Lower leg skin (tissue), 4 donors: ENCODE data around the gene HFE. TPM values are rescaled to one million over a fixed set of nuclear protein-coding genes. Genes with fewer than 3 reads are reported as not detected.

Experiments used
- DNase-seq, 2 donors: peaks; one replicate each; pipeline ENCODE4 v3.0.0-alpha.2; 2019; ENCODE audit warnings: low spot score in 2 of 2
- H3K4me3 ChIP-seq: fragments of 200-600 bp; sonication (generic); 2 replicates; pipeline ENCODE4 v1.5.1; 2017; ENCODE audit warnings: mild to moderate bottlenecking, low read depth; ENCODE audit not compliant: poor library complexity, severe bottlenecking
- CTCF ChIP-seq, 3 donors: fragments of 450-650 bp; IDR thresholded peaks; one replicate each; pipeline ENCODE4 v1.5.1; 2016; ENCODE audit warnings: antibody characterized with exemption in 3 of 3, mild to moderate bottlenecking in 3 of 3, moderate library complexity in 2 of 3
- POLR2A ChIP-seq, 2 donors: fragments of 450-650 bp; IDR thresholded peaks; one replicate each; pipeline ENCODE4 v1.6.1; 2016 to 2017; ENCODE audit warnings: antibody characterized with exemption in 2 of 2, mild to moderate bottlenecking in 1 of 2, moderate library complexity in 1 of 2
- WGBS, 2 donors: methylation state at CpG; one replicate each; pipeline ENCODE4 v1.1.5; 2018; 5-methylcytosine and 5-hydroxymethylcytosine counted together
- intact Hi-C: fragments of 100-400 bp; cut with DNase I; formaldehyde crosslinking; loops from one replicate; pipeline ENCODE4 v1.15.0; 2023; ENCODE audit warnings: low total_unique reads
- total RNA-seq, 4 donors: library from RNA; depleted of rRNA; stranded (reverse); fragments of >200 nt; gene quantifications; one replicate each; pipeline ENCODE4 v1.1.0, GENCODE V29; 2016

The HFE gene
- total RNA-seq, 4 donors from 2014 or later = 4.2 to 6.8 (median 5.5) TPM

GRCh38 chr6:26104457-26105108, 17.4 kb downstream of the HFE start:
- 50 to 51% methylated on average over 22 of the region's 22 CpGs for WGBS, 2 donors
- intact Hi-C loops = no loop called here

GRCh38 chr6:26105109-26105730, 18.0 kb downstream of the HFE start:
- TF ChIP-seq CTCF (IDR thresholded peaks at IDR 0.05) (no peak), POLR2A (IDR thresholded peaks at IDR 0.05) (no peak)
- DNase-seq = no peak
- intact Hi-C loops = no loop called here
- no peak overlapping the region for H3K4me3 ChIP-seq
- 91 to 93% methylated on average over 8 of the region's 8 CpGs for WGBS, 2 donors

More at GRCh38 chr6:26104457-26105108, 17.4 kb downstream of the HFE start:
- no peak overlapping the region for H3K4me3 ChIP-seq
- TF ChIP-seq POLR2A (IDR thresholded peaks at IDR 0.05) (no peak), CTCF (IDR thresholded peaks at IDR 0.05) (no peak)
- no peak for DNase-seq

GRCh38 chr6:26105842-26106241, 18.6 kb downstream of the HFE start:
- 79 to 80% methylated on average over 4 of the region's 4 CpGs for WGBS, 2 donors
- TF ChIP-seq CTCF (IDR thresholded peaks at IDR 0.05) (no peak), POLR2A (IDR thresholded peaks at IDR 0.05) (no peak)
- no peak for DNase-seq
- intact Hi-C loops = no loop called here
- no peak overlapping the region for H3K4me3 ChIP-seq

GRCh38 chr6:26107935-26108334, 20.7 kb downstream of the HFE start:
- no peak for DNase-seq
- no peak overlapping the region for H3K4me3 ChIP-seq
- 96 to 97% methylated on average over 18 of the region's 18 CpGs for WGBS, 2 donors
- TF ChIP-seq POLR2A (IDR thresholded peaks at IDR 0.05) (no peak), CTCF (IDR thresholded peaks at IDR 0.05) (no peak)
- intact Hi-C loops = no loop called here

GRCh38 chr6:26109772-26110171, 22.5 kb downstream of the HFE start:
- H3K4me3 ChIP-seq = no peak overlapping the region
- intact Hi-C loops = no loop called here
- WGBS, 2 donors = 95 to 97% methylated on average over 6 of the region's 6 CpGs
- DNase-seq = no peak
- TF ChIP-seq POLR2A (IDR thresholded peaks at IDR 0.05) (no peak), CTCF (IDR thresholded peaks at IDR 0.05) (no peak)
